ENCODE results near the gene AKR1E2. TPM values are rescaled to one million over a fixed set of nuclear protein-coding genes. Genes with fewer than 3 reads are reported as not detected.

AKR1E2 gene
- total RNA-seq: 11.4 and 12.8 TPM in 2 replicates

DNA sequence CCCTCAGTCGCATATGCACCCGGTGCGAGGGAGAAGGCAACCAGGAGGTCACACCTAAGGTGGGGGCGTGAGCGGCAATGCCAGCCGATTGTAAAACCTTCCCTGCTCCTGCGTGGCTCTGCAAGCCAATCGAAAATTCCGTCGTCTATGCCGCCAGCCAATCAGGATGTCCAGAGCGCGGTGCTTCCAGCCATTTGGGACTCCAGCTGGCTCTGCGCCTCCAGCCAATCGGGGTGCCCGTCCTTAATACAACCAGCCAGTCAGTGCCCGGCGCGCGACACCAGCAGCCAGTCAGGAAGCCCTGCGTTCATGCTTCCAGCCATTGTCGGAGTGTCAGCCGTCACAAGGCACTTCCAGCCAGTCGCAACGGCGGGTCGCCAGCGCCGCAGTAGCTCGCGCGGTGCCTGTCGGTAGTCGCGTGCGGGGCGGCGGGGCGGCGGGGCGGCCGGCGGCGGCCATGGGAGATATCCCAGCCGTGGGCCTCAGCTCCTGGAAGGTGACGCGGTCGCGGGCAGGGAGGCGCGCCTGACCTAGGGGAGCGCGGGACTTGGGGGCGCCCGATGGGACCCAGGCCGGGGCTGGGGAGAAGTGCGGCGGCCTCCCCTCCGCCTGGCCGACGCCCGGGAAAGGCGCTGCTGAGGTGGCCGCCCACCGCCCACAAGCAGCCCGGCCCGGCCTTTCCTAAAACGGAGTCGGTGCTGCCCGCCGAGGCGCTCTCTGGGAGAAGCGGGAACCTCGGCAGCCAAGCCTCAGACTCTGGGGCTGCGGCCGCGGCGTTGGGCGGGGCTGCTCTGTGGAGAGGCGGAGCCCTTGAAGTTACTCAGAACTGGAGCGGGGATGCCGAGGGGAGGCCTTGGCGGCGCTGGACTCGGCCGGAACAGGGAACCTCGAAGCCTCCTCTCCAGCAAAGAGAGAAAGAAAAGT is at the start of gene AKR1E2:
TSS of gene AKR1E2 (plus strand) at position 340 of the 924 bp plus-strand sequence. CDS start at position 458, 118 bp downstream.

Other genes starting within 250 kb of the AKR1E2 start
- gene AKR1C1, start 137.2 kb downstream of the AKR1E2 start, total RNA-seq: 0.79 and 1.3 TPM in 2 replicates
- gene AKR1C2, start 177.7 kb downstream of the AKR1E2 start, total RNA-seq: 0.39 and 0.65 TPM in 2 replicates